ENCODE data around the gene CEACAM4.

The CEACAM4 gene

DNA sequence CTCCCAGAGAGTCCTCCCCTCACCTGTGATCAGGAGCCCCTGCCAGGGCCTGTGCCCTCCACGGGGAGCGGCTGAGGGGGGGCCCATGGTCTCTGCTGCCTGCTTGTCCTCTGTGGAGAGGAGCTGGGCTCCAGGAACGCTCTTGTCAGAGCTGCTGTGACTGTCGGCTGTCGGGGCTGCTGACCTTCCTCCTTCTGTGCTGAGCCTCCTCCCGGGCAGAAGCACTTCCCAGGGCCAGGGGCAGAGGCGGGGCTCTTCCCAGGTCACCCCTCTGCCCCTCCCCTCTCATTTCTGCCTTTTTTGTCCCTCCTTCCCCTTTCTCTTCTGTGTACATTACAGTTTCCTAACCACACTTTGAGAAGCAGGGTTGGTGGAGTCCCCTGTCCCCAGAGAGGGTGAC is at the start of gene CEACAM4:
Gene CEACAM4, minus strand, starts transcription at position 198 of the 400 bp plus-strand sequence. Its CDS starts 111 bp downstream, at position 87.
- DNase-seq: no peak

DNA sequence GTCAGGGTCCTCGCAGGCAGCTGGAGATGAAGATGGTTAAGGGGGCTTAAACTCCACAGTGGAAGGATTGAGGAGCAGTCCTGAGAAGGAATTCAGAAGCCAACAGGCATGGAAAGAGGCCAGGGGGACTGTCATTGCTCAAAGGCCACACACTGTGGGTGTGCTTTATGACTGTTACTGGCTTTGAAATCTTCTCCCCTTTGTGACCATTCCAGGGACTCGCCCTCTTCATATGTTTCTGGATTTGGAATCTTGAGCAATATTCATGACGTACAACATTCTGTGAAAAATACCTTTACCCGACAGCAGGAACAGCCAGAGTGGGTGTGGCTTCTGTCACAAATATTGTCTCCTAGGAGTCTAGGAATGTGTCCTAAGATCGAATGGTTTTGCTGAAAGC is 44.6 kb upstream of the CEACAM4 start:
- DNase-seq: no peak

DNA sequence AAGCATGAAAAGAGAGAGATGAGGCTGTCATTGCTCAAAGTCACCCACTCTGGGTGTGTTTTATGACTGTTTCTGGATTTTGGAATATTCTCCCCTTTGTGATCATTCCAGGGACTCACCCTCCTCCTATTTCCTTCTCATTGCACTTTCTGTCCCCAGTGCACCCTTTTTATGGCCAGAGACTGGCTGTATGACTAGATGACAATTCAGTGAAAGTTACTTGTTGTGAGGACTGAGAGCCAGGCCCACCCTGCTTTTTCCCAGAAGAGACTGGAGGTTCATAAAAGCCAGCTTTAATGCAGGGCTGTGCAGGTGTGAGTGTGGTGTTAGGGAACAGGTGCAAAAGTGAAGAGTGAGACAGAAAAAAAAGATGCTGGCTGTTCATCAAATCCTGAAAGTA is 43.9 kb upstream of the CEACAM4 start:
- DNase-seq: no peak

DNA sequence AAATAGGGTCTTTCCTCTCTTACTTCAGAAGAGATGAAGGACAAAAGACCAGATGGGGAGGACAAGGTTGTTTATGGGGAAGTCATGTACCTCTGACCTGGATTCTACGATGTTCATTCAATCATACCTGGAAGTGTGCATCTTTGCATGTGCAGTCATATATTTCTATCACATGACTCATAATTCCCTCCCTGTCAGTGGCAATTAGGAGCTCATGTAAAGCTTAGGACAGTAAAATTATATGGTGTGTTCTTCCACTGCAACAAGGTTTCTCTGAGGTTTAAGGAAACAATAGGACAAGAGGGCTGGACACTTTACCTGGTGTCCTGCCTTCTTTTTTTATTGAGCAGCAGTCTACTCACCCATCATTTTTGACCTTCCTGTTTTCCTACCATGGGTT is 41.4 kb upstream of the CEACAM4 start:
- no peak for DNase-seq

DNA sequence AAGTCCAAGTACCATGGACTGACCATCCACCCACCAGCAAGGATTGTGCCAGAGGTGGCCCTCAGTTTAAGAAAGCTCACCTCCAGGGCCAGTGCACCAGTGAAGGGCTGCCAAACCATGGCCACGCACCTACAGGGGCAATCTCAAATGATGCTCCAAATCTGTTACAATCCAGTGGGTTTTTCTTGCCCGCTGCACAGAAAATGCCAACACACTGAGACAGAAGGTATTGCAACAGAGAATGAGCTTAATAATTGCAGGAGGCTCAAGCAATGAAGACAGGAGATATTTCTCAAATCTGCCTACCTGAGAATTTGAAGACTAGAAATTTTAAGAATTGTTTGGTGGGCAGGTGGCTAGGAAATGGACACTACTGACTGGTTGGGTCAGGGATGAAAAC is 39.2 kb upstream of the CEACAM4 start:
- no peak for DNase-seq

DNA sequence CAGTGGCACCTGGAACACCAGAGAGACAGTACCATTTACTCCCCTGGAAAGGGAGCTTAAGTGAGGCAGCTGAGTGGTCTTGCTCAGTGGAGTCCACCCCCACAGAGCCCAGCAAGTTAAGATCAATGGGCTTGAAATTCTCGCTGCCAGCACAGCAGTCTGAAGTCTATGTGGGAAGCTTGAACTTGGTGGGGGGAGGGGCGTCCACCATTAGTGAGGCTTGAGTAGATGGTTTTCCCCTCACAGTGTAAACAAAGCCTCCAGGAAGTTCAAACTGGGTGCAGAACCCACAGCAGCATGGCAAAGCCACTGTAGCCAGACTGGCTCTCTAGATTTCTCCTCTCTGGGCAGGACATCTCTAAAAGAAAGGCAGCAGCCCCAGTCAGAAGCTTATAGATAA is 30.3 kb upstream of the CEACAM4 start:
- DNase-seq: no peak

DNA sequence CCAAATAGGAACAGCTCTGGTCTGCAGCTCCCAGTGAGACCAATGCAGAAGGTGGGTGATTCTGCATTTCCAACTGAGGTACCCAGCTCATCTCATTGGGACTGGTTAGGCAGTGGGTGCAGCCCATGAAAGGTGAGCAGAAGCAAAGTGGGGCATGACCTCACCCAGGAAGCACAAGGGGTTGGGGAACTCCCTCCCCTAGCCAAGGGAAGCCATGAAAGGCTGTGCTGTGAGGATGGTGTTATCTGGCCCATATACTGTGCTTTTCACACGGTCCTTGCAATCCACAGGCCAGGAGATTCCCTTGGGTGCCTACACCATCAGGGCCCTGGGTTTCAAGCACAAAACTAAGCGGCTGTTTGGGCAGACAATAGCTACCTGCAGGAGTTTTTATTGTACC is 29.9 kb upstream of the CEACAM4 start:
- DNase-seq: peak in 1 of 2 experiments; percentile 6

DNA sequence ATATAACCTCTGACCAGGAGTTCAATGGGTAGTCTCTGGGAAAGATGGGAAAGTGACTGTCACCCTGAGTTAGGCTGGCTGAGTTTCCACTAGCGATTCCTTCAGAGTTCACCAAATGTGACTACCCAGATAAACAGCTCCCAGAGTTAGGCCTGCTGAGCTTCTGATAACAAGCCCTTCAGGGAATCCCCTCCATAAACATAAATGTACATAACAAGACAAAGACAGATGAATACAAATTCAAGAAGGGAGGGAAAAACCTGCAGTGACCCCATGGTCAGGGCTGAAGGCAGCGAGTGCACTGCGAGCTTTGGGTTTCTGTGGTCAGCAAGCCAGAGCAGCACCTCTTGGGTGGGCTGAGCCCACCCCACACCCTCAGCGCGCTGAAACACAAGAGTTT is 25.4 kb upstream of the CEACAM4 start:
- no peak for DNase-seq

DNA sequence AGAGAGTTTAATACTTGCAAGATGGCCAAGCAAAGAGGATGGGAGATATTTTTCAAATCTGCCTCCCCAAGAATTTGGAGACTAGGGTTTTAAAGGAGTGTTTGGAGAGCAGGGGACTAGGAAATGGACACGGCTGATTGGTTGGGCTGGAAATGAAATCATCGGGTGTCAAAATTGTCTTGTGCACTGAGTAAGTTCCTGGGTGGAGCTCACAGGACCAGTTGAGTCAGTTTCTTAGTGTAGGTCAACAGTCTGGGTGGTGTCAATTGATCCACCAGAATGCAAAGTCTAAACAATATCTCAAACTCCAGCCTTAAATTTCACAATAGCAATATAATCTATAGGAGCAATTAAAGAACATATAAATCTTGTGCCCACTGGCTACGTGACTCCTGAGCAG is 23.0 kb upstream of the CEACAM4 start:
- DNase-seq: no peak

DNA sequence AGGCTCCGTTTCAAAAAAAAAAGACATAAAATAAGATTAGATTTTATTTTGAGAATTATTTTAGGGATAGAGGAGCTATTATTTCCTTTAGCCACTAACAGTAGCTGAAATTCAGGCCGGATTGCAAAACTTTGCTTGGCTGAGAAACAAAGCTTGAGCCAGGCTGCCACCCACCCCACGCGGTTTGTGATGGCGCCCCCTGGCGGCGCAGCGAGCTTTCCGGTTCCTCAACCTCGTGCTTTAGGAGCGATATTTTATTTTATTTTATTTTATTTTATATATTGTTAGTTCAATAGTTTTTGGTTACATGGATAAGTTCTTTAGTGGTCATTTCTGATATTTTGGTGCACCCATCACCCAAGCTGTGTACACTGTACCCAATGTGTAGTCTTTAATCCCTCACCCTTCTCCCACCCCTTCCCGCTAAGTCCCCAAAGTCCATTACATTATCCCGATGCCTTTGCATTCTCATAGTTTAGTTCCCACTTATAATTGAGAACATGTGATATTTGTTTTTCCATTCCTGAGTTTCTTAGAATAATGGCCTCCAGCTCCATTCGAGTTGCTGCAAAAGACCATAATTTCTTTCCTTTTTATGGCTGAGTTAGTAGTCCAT is 19.8 kb upstream of the CEACAM4 start:
- peak; percentile 62 to 65 for DNase-seq

DNA sequence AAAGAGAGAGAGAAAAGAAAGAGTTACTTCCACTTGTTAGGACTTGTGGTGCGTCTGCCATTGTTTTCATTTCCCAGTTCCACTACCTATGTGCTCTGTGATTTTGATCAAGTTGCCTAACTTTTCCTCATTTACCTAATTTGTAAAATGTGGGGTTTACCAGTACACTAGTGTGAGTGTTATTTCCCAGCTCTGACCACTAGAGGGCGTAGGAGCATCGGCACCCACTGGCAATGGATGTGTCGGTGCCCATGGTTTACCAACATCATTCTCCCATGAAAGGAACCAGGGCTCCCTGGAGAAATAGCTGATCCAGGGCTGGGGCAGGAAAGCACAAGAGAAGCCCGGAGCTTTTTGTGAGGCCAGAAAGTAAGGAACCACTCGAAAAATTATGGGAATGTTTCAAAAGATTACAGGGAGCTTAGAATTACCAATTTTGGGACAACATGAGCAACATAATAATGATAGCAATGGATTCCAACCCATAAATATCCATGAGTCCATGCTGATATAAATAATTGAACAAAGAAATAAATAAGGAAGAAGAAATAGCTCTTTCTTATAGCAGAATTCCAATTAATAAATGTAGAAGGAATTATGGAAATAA is 15.1 kb upstream of the CEACAM4 start:
- DNase-seq: peak; percentile 75 to 79

DNA sequence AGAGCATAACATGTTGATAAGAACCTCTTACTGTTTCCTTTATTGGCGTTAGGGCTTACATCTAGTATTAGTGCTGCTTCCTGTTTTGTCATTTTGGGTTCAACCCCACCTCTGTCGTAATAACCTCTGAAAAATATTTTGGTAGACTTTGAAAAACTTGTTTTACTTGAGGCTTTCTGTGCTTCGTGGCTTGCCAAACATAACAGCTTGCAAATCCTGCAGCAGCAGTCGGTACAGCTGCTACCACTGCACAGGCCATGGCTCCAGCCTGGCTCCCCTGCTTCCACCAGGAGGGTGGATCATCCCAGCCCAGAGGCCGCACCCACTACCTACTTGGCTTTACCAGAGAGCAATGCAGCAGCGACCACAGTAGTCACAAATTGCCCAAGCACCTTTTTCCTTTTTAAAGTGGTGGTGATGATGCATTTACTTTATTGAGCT is 11.8 kb upstream of the CEACAM4 start:
- no peak for DNase-seq

DNA sequence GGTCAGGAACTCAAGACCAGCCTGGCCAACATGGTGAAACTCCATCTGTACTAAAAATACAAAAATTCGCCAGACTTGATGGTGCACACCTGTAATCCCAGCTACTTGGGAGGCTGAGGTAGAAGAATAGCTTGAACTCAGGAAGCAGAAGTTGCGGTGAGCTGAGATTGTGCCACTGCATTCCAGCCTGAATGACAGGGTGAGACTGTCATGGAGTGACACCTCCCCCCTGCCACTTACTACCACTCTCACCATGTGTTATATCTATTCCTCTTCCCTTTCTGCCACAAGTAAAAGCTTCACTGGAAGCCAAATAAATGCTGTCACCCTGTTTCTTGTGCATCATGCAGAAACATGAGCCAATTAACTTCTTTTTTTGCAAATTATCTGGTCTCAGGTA is 10.6 kb upstream of the CEACAM4 start:
- DNase-seq: no peak

DNA sequence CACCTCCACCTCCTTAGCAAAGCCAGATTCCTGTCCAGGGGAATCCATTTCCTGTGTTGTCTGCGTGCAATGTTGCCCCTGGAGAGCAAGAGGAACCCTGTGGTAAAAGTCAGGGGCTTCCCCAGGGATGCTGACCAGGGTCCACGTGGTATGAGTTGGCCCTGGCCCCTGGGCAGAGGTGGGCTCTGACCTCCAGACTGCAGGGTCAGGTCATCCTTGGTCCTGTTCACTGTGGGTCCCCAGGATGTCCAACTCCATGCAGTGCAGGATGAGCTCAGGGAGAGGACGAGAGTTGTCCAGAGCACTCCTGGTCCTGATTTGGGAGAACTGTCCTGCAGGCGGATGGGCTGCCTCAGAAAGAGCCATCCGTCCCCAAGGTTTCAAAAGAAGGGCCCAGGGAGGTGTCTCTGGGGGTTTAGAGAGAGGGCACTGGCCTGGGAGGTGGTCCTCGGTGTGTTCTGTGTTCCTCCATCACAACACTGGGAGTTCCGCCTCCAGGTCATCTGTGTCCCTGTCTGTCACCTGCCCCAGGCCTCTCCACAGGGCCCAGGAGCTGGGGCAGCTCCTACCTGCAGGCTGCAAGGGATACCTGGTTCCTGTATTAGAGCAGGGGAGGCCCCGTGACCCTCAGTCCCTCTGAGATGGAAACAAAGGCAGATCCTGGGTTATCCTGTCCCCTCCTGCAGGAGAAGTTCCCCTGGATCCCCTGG is 1.2 kb upstream of the CEACAM4 start:
- no peak for DNase-seq

DNA sequence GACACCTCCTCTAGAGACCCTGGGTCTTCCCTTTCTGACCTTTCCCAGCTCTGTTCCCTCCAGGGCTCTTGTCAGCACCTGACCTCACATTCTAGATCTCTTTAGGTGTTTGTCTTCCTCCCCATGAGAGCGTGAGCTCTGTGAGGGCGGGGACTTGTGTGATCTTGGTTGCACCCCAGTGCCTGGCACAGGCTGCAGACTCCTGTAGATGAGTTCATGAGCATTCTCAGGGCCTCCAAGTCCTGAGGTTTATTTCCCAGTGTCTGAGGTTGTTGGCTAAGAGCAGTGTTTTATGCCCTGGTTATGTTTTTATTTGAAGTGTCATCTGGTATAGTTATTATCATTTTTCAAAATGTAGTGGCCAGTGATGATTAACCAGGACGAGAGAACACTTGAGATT is 596 bp downstream of the CEACAM4 start:
- no peak for DNase-seq

DNA sequence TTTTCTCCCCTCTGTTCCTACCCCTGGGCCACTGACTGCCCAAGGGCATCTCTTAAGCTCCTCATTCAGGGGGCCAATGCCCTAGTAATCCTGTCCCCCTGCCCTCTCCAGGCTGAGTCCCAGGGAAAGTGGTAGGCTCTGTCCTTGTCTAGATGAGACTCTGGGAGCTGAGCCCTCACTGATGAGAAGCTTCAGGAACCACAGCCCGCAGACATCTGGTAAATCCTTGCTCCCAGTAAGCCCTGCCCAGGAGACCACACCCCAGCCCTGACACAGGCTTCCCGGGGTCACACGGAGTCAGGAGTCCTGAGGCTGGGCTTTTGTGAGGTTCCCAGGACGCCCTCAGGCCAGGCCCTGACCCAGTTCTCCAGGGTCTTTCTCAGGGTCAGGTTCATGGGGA is 1.9 kb downstream of the CEACAM4 start:
- DNase-seq: no peak

DNA sequence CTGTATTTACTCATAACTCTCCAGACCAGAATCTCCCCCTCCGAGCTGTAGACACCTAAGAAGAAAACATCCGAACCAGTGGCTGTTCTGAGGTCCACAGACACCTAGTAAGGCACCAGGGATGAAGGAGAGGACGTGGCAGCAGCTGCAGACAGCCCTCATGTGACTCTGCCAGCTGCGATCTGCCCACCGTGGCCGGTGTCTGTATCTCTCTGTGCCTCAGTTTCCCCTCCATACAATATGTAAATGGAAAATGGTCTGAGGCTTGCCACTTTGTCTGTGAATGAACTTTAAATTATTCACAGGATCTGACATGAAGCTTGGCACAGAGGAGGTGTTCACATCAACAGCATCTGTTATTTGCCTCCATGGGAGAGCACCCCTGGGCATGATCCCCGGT is 2.4 kb downstream of the CEACAM4 start:
- no peak for DNase-seq

DNA sequence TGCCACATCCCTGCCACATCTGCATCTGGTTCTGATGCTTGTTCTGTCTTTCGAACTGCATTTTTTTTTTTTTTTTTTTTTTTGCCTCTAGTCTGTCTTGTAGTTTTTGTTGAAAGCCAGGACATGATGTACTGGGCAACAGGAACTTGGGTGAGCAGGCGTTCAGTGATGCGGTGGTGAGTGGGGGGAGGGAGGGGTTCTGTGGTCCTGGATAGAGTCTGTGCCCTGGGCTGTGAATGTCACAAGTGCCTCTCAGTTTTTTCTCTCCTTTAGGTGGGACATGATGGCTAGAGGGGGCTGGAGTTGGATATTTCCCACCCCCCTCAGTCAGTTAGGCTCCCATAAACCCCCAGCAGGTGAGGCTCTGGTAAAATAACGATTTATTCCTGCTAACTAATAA is 3.5 kb downstream of the CEACAM4 start:
- DNase-seq: no peak

DNA sequence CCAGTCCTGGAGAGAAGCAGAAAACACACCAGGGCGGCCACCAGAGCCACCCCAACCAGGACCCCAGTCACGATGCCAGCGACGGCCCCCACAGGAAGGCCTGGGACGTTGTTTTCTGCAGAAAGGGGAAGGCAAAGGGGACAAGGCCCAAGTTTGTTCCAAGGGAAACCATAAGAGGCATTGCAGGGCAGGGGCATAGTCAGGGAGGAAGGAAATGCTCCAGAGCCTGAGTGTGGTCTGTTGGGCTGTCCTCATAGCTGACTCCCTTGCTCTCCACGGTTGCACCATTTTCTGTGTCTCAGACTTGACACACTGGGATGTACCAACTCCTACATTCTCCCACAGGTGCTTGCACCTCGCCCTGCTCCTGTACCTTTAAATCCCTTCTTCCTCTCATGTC is 5.2 kb downstream of the CEACAM4 start:
- no peak for DNase-seq

DNA sequence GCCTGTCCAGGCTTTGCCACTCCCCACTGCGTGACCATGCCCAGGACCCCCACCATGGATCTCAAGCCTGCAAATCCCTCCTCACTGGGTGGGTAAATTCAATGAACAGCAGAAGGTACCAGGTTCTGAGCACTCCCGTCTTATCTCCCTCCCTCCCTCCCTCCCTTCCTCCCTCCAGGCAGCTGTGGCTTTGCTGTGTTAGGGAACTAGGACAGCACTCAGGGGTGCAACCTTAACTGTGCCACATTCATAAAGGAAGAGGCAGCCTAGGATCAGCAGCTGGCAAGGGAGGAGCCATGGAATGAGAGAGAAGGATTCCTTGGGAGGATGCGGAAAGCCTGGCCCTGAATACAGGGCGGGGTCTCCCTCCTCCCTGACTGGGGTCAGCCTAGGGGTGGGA is 5.6 kb downstream of the CEACAM4 start:
- no peak for DNase-seq

DNA sequence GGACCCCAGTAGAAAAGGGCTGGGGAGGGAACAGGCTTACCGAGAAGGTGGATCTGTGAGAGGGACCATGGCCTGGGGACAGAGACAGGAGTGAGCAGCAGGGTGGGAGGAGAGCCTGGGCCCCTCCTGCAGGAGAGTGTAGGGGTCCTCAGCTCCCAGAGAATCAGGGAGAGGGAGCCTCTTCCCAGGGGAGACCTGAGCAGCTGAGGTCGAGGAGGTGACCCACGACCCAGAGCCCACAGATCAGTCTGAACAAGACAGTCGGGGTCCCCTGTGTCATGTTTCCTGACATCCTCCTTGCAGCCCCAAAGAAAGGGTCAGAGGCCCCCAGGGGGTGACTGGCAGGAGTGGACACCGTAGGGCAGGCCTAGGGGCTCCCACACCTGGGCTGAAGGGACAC is 6.7 kb downstream of the CEACAM4 start:
- DNase-seq: no peak

DNA sequence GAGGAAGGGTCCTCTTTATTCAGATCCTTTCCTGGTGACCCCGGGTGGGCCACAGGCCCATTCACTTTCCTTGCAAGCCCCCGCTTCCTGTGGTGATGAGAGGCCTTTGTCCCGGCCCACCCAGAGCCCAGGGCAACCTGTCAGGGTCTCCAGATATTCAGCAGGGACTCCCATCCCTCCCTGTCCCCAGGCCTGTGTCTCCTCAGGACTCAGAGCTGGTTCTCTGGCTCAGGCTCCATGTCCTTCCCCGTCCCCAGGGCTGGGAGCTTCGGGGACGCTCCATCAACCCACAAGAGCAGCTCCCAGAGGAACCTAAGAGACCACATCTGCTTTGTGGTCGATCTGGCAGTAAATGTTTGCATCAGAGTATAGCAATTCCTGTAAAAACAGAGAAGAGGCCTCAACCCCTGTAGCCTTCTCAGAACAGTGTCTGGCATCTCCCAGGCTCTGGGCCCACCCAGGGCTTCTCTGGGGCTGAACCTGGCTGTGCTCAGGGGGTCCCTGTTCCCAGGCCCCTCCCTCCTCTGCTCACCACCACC is 7.8 kb downstream of the CEACAM4 start:
- DNase-seq: no peak

DNA sequence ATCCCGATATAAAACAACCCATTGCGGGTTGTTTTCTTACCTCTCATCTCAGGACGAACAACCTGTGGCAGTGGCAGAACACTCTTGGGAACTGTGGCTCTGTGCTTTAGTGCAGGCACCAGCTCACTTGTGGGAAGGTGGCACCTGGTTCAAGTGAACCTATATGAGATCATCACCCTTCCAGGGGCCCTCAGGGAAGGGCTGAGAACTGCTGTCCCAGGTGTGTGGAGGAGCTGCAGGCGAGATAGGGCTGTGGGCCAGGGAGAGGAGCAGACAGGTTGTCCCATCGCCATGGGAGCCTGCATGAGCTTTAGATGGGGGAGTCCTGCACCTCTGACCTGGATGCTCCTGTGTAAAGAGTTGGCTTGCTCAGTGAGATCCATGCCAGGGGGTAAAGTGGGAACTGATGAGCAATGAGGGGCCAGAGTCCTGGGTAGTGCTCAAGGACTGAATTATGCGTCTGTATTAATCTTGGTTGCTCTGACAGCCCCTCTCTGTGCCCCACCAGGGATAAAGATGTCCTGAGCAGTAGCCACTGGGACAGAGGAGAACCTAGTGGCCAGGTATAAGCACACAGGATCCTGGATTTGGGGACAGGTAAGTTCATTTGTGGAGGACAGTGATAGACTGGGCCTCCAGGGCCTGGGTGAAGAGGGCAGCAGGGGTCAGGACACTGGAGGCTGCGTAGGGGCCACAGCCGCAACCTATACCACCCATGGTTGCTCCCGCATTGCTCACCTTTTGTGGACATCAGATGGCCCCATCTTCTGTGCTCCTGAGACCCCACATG is 8.7 kb downstream of the CEACAM4 start:
- no peak for DNase-seq
